Common myeloid progenitor, CD34-positive (primary cell): ENCODE results near the gene SESN3.
"Not testable (repeated sequence)": the region's sequence is repeated elsewhere in the genome, so short reads cannot be mapped to it uniquely, and the experiment has no call there.

Experiments used
- CTCF ChIA-PET: fragments of 350-600 bp; sonication (Branson Sonifier 250); formaldehyde crosslinking; loops from one replicate; lab custom pipeline; 2021; ENCODE audit warnings: antibody characterized with exemption; lab: Charles Lee
- POLR2A ChIA-PET: fragments of 350-600 bp; sonication (Branson Sonifier 250); formaldehyde crosslinking; loops from one replicate; lab custom pipeline; 2021; ENCODE audit warnings: antibody characterized with exemption; lab: Charles Lee
- DNase-seq, 3 donors: peaks; one replicate each; pipeline versions ENCODE4 v3.0.0 to v3.0.0-alpha.2; 2013
- H3K27ac ChIP-seq, 2 experiments: 1 replicate in 1 of 2; 2 replicates in 1 of 2; pipeline ENCODE4 v1.7.0; 2013; ENCODE audit warnings: inconsistent platforms in 2 of 2, low read length in 2 of 2, mild to moderate bottlenecking in 2 of 2, low read depth in 1 of 2, moderate library complexity in 1 of 2; ENCODE audit not compliant: severe bottlenecking in 2 of 2, insufficient read depth in 1 of 2, poor library complexity in 1 of 2
- H3K27me3 ChIP-seq, 5 experiments: replicated peaks in 2 of 5; 1 replicate in 3 of 5; 2 replicates in 2 of 5; pipeline versions ENCODE4 v1.6.1 to v1.7.0; 2013; ENCODE audit warnings: low read length in 4 of 5, mild to moderate bottlenecking in 2 of 5, moderate library complexity in 2 of 5, inconsistent platforms in 1 of 5; ENCODE audit not compliant: insufficient read depth in 5 of 5, control insufficient read depth in 4 of 5
- H3K36me3 ChIP-seq, 4 experiments: 1 replicate in 2 of 4; 2 replicates in 2 of 4; pipeline versions ENCODE4 v1.6.1 to v1.7.0; 2013; ENCODE audit warnings: low read length in 3 of 4, control low read depth in 1 of 4, mild to moderate bottlenecking in 1 of 4; ENCODE audit not compliant: control insufficient read depth in 4 of 4, insufficient read depth in 4 of 4
- H3K4me1 ChIP-seq, 4 experiments: 1 replicate in 3 of 4; 2 replicates in 1 of 4; pipeline versions ENCODE4 v1.6.1 to v1.7.1; 2013; ENCODE audit warnings: low read length in 3 of 4, mild to moderate bottlenecking in 3 of 4, control low read depth in 1 of 4, inconsistent platforms in 1 of 4, moderate library complexity in 1 of 4; ENCODE audit not compliant: control insufficient read depth in 4 of 4, insufficient read depth in 4 of 4; ENCODE audit errors: control extremely low read depth in 1 of 4
- H3K4me3 ChIP-seq, 7 experiments: 1 replicate in 4 of 7; 2 replicates in 3 of 7; pipeline versions ENCODE4 v1.5.1 to v1.7.0; 2013; ENCODE audit warnings: mild to moderate bottlenecking in 7 of 7, low read length in 6 of 7, moderate library complexity in 6 of 7, inconsistent platforms in 2 of 7, low read depth in 2 of 7, control low read depth in 1 of 7; ENCODE audit not compliant: insufficient read depth in 4 of 7, control insufficient read depth in 1 of 7; ENCODE audit errors: extremely low read depth in 1 of 7
- H3K9me3 ChIP-seq, 5 experiments: 1 replicate in 4 of 5; 2 replicates in 1 of 5; pipeline versions ENCODE4 v1.6.1 to v1.7.1; 2013; ENCODE audit warnings: low read length in 4 of 5, mild to moderate bottlenecking in 2 of 5, inconsistent platforms in 1 of 5, low read depth in 1 of 5, moderate library complexity in 1 of 5; ENCODE audit not compliant: control insufficient read depth in 4 of 5, insufficient read depth in 2 of 5; ENCODE audit errors: control extremely low read depth in 1 of 5
- WGBS: methylation state at CpG from one replicate; pipeline ENCODE4 v1.1.5; 2013; ENCODE audit not compliant: insufficient coverage; 5-methylcytosine and 5-hydroxymethylcytosine counted together

The SESN3 gene

GRCh38 chr11:95227060-95227459 is 3.9 kb downstream of the SESN3 start:
- peaks cover 9 to 40% (median 30%) of the 10 kb centered on the region in 4 experiments for H3K4me1 ChIP-seq
- H3K27me3 ChIP-seq, H3K36me3 ChIP-seq, POLR2A ChIA-PET, CTCF ChIA-PET, H3K9me3 ChIP-seq, H3K27ac ChIP-seq, DNase-seq: not testable (repeated sequence)
- H3K4me3 ChIP-seq = peak overlapping the region in 2 of 7 experiments; percentile 36 to 100
- WGBS = no CpG with 5 or more reads among the region's 6 CpGs

GRCh38 chr11:95222817-95223216 is 8.2 kb downstream of the SESN3 start:
- 90% methylated on average over 1 of the region's 3 CpGs for WGBS
- Histone ChIP-seq H3K27me3 (no peaks in the 10 kb centered on the region), H3K9me3 (peaks cover 0 to 8% (median 2%) of the 10 kb centered on the region in 5 experiments), H3K36me3 (peaks cover 0 to 18% (median 4%) of the 10 kb centered on the region in 4 experiments), H3K4me3 (no peak overlapping the region), H3K4me1 (peaks cover 6 to 20% (median 10%) of the 10 kb centered on the region in 4 experiments), H3K27ac (peak overlapping the region in 1 of 2 experiments; percentile 19)
- CTCF ChIA-PET = interaction anchor here (0.6 to 1.4 kb wide), 3 partner anchors 12 to 239 kb away, joined by 3 to 5 read pairs (median 3); no protein-coding TSS in a partner anchor
- POLR2A ChIA-PET = no interaction called here
- peak in 2 of 3 donors; percentile 65 to 77 for DNase-seq

GRCh38 chr11:95219599-95219998 is 11.4 kb downstream of the SESN3 start:
- peaks cover 0 to under 1% (median 0%) of the 10 kb centered on the region in 5 experiments for H3K9me3 ChIP-seq
- WGBS = no CpG with 5 or more reads among the region's 3 CpGs
- POLR2A ChIA-PET = no interaction called here
- H3K4me3 ChIP-seq = no peak overlapping the region
- H3K27me3 ChIP-seq = no peaks in the 10 kb centered on the region
- peaks cover 0 to 13% (median 5%) of the 10 kb centered on the region in 4 experiments for H3K36me3 ChIP-seq
- DNase-seq = no peak
- CTCF ChIA-PET = interaction anchor here (1.0 kb wide), 1 partner anchor 486 kb away, joined by 4 read pairs; no protein-coding TSS in a partner anchor
- H3K27ac ChIP-seq = no peak overlapping the region
- H3K4me1 ChIP-seq = peaks cover 4 to 12% (median 8%) of the 10 kb centered on the region in 4 experiments

GRCh38 chr11:95218149-95218548 is 12.9 kb downstream of the SESN3 start:
- 100% methylated on average over 2 of the region's 2 CpGs for WGBS
- H3K4me1 ChIP-seq = peaks cover 2 to 9% (median 4%) of the 10 kb centered on the region in 4 experiments
- no peak for DNase-seq
- ChIA-PET POLR2A (no interaction called here), CTCF (interaction anchor here (1.2 to 1.4 kb wide), 2 partner anchors 11 to 13 kb away, joined by 3 to 4 read pairs; no protein-coding TSS in a partner anchor)
- no peaks in the 10 kb centered on the region for H3K27me3 ChIP-seq
- H3K27ac ChIP-seq = no peak overlapping the region
- H3K4me3 ChIP-seq = no peak overlapping the region
- peaks cover 0 to 10% (median 3%) of the 10 kb centered on the region in 4 experiments for H3K36me3 ChIP-seq
- no peaks in the 10 kb centered on the region for H3K9me3 ChIP-seq

GRCh38 chr11:95212609-95213008 is 18.4 kb downstream of the SESN3 start:
- ChIA-PET CTCF (interaction anchor here (0.8 to 3.0 kb wide), 5 partner anchors 9 to 493 kb away, joined by 3 to 9 read pairs (median 8); partner anchors contain the start of gene SESN3), POLR2A (interaction anchor here (1.1 kb wide), 1 partner anchor 9 kb away, joined by 7 read pairs; no protein-coding TSS in a partner anchor)
- Histone ChIP-seq H3K27ac (no peak overlapping the region), H3K27me3 (no peaks in the 10 kb centered on the region), H3K4me1 (peaks cover 0 to 3% (median under 1%) of the 10 kb centered on the region in 4 experiments), H3K4me3 (no peak overlapping the region), H3K9me3 (peaks cover 0 to 3% (median 0%) of the 10 kb centered on the region in 5 experiments), H3K36me3 (peaks cover 0 to 11% (median 5%) of the 10 kb centered on the region in 4 experiments)
- DNase-seq = no peak
- 100% methylated on average over 1 of the region's 1 CpG for WGBS

- H3K9me3 ChIP-seq, H3K27me3 ChIP-seq, POLR2A ChIA-PET, H3K27ac ChIP-seq, H3K4me3 ChIP-seq, DNase-seq, H3K36me3 ChIP-seq, H3K4me1 ChIP-seq: not testable (repeated sequence)
- 100% methylated on average over 3 of the region's 6 CpGs for WGBS
- CTCF ChIA-PET = interaction anchor here (1.1 kb wide), 1 partner anchor 20 kb away, joined by 4 read pairs; no protein-coding TSS in a partner anchor
These were observed 21.5 kb downstream of the SESN3 start for GRCh38 chr11:95209535-95209934.

GRCh38 chr11:95200781-95201457 is 30.1 kb downstream of the SESN3 start:
- WGBS = 100% methylated on average over 2 of the region's 4 CpGs
- POLR2A ChIA-PET = no interaction called here

More at GRCh38 chr11:95200781-95201457, 30.1 kb downstream of the SESN3 start:
- CTCF ChIA-PET = interaction anchor here (0.9 to 3.1 kb wide), 8 partner anchors 9 to 505 kb away, joined by 3 to 9 read pairs (median 4); no protein-coding TSS in a partner anchor
- DNase-seq = no peak
- no peaks in the 10 kb centered on the region for H3K36me3 ChIP-seq
- no peaks in the 10 kb centered on the region for H3K9me3 ChIP-seq
- peaks cover 0 to 5% (median 0%) of the 10 kb centered on the region in 4 experiments for H3K4me1 ChIP-seq
- H3K27me3 ChIP-seq = no peaks in the 10 kb centered on the region
- no peak overlapping the region for H3K4me3 ChIP-seq
- no peak overlapping the region for H3K27ac ChIP-seq
